ENCODE data around the gene RSRC1. TPM values are rescaled to one million over a fixed set of nuclear protein-coding genes. Genes with fewer than 3 reads are reported as not detected.

RSRC1 gene
- polyA plus RNA-seq, 1 donor (not counting 4 experiments of a cell fraction or from before 2014, with no cell fraction given): 11.1 TPM

- Histone ChIP-seq H3K27ac (ENCODE audit: control insufficient read depth, insufficient read depth, low read length) (no peak overlapping the region), H3K27me3 (ENCODE audit: control insufficient read depth, extremely low read depth, insufficient read depth, low read length) (no peaks in the 10 kb centered on the region), H3K9me3 (ENCODE audit: control insufficient read depth, low read depth, low read length) (no peaks in the 10 kb centered on the region), H3K79me2 (ENCODE audit: control insufficient read depth, insufficient read depth, low read length) (no peaks in the 10 kb centered on the region), H4K20me1 (ENCODE audit: control insufficient read depth, extremely low read depth, insufficient read depth, low read length) (no peaks in the 10 kb centered on the region), H3K9me1 (ENCODE audit: control insufficient read depth, extremely low read depth, insufficient read depth, low read length) (no peaks in the 10 kb centered on the region), H3K4me2 (ENCODE audit: control insufficient read depth, extremely low read depth, insufficient read depth, low read depth, low read length) (no peak overlapping the region), H3K9ac (ENCODE audit: control insufficient read depth, extremely low read depth, insufficient read depth, low read length) (no peak overlapping the region), H3K4me3 (ENCODE audit: control insufficient read depth in 2 of 3, extremely low read depth in 1 of 3, insufficient read depth in 2 of 3, low read depth in 1 of 3, low read length in 3 of 3) (no peak overlapping the region), H2AFZ (ENCODE audit: control insufficient read depth, low read length) (no peak overlapping the region), H3K4me1 (ENCODE audit: control insufficient read depth, extremely low read depth, insufficient read depth, low read length) (no peaks in the 10 kb centered on the region), H3K36me3 (ENCODE audit: control insufficient read depth in 2 of 2, extremely low read depth in 1 of 2, insufficient read depth in 2 of 2, low read length in 2 of 2) (no peaks in the 10 kb centered on the region)
- DNase-seq (ENCODE audit: low read depth, low spot score): no peak
- FAIRE-seq: no peak
- TF ChIP-seq EZH2 (IDR thresholded peaks at IDR 0.05; ENCODE audit: low read length) (no peak), CTCF (optimal IDR thresholded peaks at IDR 0.05 in 1 of 3, IDR thresholded peaks at IDR 0.05 in 1 of 3, conservative IDR thresholded peaks at IDR 0.05 in 1 of 3; ENCODE audit: extremely low read depth in 1 of 3, insufficient read depth in 2 of 3, low read length in 3 of 3) (no peak)
- dilution Hi-C loops (cut with MboI; ENCODE audit: extremely low pct_ligation_motif_present, low sequenced_read_pairs): no loop called here
Measured at GRCh38 chr3:158381262-158381868, 271.5 kb downstream of the RSRC1 start.

GRCh38 chr3:158382479-158382878, 272.6 kb downstream of the RSRC1 start:
- no peak for FAIRE-seq

More at GRCh38 chr3:158382479-158382878, 272.6 kb downstream of the RSRC1 start:
- no peaks in the 10 kb centered on the region for H4K20me1 ChIP-seq (ENCODE audit: control insufficient read depth, extremely low read depth, insufficient read depth, low read length)
- no peaks in the 10 kb centered on the region for H3K9me3 ChIP-seq (ENCODE audit: control insufficient read depth, low read depth, low read length)
- no peak for DNase-seq (ENCODE audit: low read depth, low spot score)
- no peak overlapping the region for H3K9ac ChIP-seq (ENCODE audit: control insufficient read depth, extremely low read depth, insufficient read depth, low read length)
- no peak overlapping the region for H3K4me3 ChIP-seq (ENCODE audit: control insufficient read depth in 2 of 3, extremely low read depth in 1 of 3, insufficient read depth in 2 of 3, low read depth in 1 of 3, low read length in 3 of 3)
- H3K79me2 ChIP-seq (ENCODE audit: control insufficient read depth, insufficient read depth, low read length): no peaks in the 10 kb centered on the region
- H3K4me2 ChIP-seq (ENCODE audit: control insufficient read depth, extremely low read depth, insufficient read depth, low read depth, low read length): no peak overlapping the region
- no peaks in the 10 kb centered on the region for H3K27me3 ChIP-seq (ENCODE audit: control insufficient read depth, extremely low read depth, insufficient read depth, low read length)
- dilution Hi-C loops (cut with MboI; ENCODE audit: extremely low pct_ligation_motif_present, low sequenced_read_pairs): no loop called here
- H3K36me3 ChIP-seq (ENCODE audit: control insufficient read depth in 2 of 2, extremely low read depth in 1 of 2, insufficient read depth in 2 of 2, low read length in 2 of 2): no peaks in the 10 kb centered on the region
- H2AFZ ChIP-seq (ENCODE audit: control insufficient read depth, low read length): no peak overlapping the region
- H3K4me1 ChIP-seq (ENCODE audit: control insufficient read depth, extremely low read depth, insufficient read depth, low read length): no peaks in the 10 kb centered on the region
- H3K27ac ChIP-seq (ENCODE audit: control insufficient read depth, insufficient read depth, low read length): no peak overlapping the region
- no peaks in the 10 kb centered on the region for H3K9me1 ChIP-seq (ENCODE audit: control insufficient read depth, extremely low read depth, insufficient read depth, low read length)
- TF ChIP-seq CTCF (optimal IDR thresholded peaks at IDR 0.05 in 1 of 3, IDR thresholded peaks at IDR 0.05 in 1 of 3, conservative IDR thresholded peaks at IDR 0.05 in 1 of 3; ENCODE audit: extremely low read depth in 1 of 3, insufficient read depth in 2 of 3, low read length in 3 of 3) (no peak), EZH2 (IDR thresholded peaks at IDR 0.05; ENCODE audit: low read length) (no peak)

Measured in keratinocyte (primary cell).